Right hindlimb (tissue), 1 donor: ENCODE measurements around the gene SRRT.

Source experiments
- DNase-seq: peaks from one replicate; pipeline ENCODE4 v3.0.0-alpha.2; 2018

SRRT gene, protein sequence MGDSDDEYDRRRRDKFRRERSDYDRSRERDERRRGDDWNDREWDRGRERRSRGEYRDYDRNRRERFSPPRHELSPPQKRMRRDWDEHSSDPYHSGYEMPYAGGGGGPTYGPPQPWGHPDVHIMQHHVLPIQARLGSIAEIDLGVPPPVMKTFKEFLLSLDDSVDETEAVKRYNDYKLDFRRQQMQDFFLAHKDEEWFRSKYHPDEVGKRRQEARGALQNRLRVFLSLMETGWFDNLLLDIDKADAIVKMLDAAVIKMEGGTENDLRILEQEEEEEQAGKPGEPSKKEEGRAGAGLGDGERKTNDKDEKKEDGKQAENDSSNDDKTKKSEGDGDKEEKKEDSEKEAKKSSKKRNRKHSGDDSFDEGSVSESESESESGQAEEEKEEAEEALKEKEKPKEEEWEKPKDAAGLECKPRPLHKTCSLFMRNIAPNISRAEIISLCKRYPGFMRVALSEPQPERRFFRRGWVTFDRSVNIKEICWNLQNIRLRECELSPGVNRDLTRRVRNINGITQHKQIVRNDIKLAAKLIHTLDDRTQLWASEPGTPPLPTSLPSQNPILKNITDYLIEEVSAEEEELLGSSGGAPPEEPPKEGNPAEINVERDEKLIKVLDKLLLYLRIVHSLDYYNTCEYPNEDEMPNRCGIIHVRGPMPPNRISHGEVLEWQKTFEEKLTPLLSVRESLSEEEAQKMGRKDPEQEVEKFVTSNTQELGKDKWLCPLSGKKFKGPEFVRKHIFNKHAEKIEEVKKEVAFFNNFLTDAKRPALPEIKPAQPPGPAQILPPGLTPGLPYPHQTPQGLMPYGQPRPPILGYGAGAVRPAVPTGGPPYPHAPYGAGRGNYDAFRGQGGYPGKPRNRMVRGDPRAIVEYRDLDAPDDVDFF

DNA sequence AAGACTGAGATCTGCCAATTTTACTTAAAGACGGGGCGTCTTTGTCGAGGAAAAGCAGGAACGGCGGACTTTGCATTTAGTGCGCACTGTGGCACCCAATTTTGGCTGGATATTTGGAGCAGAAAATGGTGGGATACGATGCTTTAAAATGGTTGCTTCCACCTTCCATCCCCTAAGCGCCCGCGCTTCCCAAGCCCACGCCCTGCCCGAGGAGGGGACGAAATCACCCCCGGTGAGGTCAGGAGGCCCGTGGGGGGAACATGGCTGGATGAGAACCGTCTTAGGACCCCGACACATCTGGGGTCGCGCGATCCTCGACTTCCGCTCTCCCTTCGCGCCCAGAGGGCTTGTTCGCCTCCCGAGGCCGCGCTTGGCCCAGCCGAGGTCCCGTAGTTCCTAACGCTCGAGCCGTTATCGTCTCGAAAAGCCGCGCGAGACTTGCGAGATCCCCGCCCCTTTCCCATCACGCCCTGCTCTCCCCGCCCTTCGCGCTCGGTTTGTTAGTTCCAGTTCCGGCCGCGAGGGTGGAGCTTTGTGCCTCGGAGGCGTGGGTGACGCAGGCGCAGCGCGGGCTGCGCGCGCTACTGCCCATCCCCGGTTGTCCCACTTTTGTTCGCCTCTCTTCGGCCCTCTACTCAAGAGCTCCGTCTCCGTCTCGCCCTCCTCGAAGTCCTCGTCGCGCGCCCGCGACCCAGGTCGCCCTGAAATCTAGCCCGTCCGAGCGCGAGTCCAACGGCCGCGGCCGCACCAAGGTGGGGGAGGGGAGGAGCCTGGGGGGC is at the start of gene SRRT:
Gene SRRT, plus strand, starts transcription at position 527 of the 779 bp plus-strand sequence. CDS start 488 bp downstream, outside the sequence.
- DNase-seq = peak; percentile 99

DNA sequence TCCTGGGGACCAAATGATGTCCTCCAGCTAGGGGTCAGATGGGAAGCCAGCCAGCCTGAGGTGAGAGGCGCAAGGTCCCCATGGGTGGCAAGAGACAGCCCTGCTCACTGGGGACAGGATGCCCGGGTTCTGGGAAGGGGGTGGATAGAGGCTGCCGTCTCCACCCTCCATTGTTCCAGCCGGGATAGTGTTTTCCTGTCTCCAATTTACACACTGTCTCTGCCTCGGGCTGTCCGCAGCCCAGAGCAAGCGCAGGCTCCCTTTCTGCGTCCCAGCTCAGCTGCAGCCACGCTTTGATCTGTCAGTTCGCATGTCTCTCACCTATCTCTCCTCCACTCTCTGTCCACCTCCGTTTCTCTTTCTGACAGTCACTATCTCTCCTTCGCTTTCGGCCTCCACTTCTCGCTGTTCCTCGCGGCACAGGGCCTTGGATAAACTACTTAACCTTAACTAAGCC is 49.7 kb upstream of the SRRT start:
- no peak for DNase-seq

DNA sequence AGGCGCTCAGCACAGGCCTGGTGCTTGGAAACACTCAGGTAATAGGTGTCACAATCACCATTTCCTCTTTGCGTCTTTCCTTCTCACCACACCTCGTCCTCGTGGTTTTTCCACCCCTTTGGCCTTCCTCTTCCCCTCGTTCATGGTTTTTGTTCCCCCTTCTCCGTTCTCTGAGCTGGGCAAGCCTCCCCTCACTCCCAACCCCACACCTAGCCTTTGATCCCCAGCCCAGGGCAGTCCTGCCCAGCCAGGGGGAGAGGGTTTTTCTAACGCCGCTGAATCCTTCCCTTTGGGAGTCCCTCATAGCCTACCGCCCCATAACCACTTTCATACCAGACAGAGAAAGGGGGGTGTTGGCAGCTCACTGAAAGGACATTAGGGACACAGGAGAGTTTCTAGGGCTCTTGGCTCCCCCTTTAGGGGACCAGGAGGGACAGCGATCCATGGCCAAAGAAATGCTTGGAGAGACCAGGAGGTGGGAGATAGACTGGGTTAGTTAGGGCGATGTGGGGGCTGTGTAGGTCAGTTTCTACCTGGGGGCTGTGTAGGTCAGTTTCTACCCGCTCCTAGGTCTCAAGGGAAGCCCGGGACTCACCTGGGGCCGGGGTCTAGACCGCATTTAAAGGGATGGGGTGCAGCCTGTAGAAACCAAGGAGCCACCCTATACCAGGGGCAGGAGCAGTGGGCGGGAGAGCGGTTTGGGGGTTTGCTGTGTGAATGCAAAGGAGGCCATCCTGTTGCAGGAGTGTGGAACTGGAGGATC is 49.0 kb upstream of the SRRT start:
- peak; percentile 48 for DNase-seq

DNA sequence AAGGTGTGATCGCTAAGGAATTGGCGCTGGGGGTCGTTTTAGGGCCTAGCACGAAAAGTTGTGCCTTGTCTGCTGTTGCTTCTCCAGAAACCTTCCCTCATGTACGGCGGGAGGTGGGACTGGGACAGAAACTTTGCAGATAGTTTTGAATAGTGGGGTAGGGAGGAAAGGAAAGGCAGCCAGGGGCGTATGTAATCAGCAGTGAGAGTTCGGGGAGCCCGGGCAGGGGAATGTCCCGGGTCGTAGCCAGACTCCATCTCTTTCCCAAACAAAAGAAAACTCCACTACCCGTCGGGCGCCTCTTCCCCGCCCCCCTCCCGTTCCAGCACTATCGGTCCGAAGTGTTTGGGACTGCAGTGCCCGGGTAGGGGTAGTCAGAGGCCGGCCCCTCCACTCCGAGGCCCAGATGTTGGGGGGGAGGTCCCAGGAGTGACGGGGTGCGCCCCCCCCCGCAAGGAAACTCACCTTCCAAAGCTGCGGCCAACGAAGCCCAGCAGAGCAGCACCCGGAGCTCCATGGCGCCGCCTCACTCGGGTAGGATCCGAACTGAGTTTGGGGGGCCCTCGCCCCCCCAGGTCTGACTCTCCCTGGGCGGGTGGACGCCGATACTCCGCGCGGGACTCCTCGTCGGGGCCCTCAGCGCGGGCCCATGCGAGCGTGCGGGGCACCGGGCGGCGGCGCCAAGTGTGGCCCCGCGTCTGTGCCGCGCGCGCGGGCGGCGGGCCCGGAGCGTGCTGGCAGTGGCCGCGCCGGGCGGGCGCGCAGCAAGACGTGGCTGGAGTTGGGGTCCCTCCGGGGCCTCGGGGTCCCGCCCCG is 48.2 kb upstream of the SRRT start:
- DNase-seq = peak; percentile 61

DNA sequence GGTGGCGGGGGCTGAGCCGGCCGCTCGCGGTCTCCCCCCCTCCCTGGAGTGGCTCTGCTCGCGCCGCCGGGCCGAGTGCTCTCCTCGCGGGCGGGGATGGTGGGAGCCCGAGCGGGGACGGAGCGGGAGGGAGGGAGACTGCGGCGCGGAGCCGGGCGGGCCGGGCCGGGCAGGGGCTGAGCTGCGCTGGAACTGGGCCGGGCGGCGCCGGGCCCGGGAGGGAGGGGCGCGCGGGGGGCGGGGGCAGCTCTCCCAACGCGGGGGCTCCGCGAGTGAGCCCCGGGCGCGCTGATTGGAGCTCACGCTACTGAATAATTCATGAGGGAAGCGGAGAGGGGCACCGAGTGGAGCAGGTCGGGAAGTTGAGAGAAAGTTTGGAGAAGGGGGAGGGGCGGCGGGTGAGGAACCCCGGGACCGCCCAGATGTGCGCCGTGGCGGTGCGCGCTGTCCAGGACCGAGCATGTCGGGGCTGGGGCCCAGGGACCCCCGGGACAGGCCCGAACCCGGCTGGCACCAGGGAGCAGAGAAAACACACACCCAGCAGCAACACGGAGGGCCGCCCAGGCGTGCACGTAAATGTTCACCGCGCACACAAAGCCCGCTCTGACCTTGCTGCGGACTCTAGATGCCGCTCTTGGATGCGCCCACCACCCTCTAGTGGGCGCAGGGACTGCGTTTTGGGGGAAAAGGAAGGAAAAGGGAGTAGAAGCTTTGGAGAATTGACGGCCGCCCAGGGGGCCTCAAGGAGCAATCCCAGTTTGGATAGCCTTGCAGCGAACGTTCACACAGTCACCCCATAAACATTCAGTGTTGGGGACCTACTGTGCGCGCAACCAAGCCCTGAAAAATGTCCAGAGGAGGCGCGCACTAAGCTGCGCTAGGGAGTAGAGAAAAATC is 47.3 kb upstream of the SRRT start, which contains the start of gene EPHB4:
Gene EPHB4, minus strand, starts transcription at position 194 of the 897 bp plus-strand sequence. CDS start 493 bp downstream, outside the sequence.
- DNase-seq = peak; percentile 96

DNA sequence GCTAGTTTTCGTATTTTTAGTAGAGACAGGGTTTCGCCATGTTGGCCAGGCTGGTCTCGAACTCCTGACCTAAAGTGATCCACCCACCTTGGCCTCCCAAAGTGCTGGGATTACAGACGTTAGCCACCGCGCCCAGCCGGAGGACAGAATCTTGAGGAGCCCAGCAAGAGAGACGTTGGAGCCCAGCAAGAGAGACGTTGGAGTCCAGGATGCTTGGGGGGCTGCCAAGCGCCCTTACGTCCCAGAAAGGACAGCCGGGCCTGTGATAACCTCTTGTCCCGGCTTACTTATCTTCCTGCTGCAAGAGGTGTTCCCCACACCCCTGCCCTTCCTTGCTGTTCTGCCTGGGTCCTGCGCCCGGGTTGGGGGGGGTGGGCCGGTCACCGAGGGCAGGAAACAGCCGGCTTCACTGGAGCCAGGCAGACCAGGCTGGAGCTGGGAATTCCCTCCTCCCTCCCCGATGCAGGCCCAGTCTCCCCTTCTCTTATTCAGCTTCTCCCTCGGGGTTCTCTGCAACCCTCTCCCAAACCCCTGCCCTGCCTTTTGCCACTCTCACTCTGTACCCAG is 45.7 kb upstream of the SRRT start:
- peak; percentile 54 for DNase-seq

DNA sequence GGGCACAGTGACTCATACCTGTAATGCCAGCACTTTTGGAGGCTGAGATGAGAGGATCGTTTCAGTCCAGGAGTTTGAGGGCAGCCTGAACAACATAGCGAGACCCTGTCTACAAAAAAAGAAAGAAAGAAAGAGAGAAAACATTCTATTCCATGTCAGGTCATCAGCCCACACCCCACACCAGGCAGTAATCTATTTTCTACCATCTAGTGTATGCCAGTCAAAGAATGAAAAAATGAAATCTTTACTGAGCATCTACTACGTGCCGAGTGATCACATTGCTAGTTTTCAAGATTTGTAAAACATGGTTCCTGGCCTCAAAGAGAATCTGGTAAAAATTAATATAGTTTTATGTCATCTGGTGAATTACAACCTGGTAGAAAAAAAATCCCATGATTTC is 44.5 kb upstream of the SRRT start:
- DNase-seq = no peak

DNA sequence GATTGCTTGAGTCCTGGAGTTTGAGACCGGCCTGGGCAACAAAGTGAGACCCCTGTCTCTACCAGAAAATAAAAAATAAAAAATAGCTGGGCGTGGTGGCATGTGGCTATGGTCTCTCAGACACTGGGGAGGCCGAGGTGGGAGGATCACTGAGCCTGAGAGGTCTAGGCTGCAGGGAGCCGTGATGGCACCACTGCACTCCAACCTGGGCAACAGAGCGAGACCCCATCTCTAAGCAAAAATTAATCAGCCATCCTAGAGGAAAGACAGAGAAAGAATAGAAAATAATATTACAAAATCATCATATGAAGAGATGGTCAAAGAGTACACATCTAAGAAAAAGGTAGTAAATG is 42.6 kb upstream of the SRRT start:
- DNase-seq = no peak

DNA sequence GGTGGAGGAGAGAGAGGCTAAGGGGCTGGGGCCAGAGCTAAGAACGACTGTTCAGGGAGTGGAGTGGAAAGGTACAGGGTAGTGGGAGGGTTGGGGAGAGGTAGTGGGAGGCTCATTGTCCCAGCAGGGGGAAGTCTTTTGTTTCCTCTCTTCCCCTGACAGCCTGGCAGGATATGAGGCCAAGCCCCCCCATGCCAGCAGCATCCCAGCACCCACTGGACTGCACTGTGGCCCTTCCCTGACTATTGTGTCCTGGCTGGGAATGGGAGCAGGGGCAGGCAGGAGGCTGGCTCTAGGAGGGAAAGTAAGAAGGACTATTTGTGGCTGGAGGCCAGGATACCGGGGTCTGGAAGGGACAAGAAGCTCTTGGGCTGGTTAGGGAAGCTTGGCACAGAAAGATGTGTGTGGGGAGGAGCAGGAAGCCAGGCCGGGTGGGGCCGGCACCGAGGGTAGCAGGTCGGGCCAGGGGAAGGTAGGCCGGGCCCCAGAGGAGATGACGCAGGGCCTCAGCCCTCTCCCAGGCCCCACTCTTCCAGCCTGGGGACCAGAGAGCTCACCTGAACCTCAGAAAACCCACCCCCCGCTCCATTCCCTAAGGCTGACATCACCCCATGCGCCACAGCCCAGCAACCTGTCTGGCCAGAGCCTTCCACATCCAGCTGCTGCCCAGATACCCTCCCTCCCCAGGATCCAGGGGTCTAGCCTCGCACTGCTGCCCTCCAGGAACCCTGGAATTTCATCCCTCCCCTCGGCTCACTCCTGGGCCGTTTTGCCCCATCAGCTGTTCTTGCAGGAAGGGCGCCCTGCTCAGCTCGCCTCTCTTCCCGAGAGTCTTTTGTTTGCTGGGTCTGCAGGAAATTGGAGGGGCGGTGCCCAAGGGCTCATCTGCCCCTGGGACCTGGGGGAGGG is 38.7 kb upstream of the SRRT start:
- DNase-seq = peak; percentile 59

DNA sequence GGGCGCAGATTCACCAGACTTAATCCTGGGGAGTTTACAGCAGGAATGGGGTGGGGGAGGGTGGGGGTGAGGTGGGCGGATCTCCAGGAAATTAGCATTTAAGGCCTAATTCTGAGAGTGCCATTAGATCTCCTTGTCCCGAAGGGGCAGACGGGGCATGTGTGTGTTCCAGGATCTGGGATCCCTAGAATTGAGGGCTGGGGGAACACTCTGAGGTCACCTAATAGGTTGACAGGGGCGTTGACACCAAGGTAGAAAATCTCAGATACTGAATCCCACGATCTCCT is 38.1 kb upstream of the SRRT start:
- no peak for DNase-seq

DNA sequence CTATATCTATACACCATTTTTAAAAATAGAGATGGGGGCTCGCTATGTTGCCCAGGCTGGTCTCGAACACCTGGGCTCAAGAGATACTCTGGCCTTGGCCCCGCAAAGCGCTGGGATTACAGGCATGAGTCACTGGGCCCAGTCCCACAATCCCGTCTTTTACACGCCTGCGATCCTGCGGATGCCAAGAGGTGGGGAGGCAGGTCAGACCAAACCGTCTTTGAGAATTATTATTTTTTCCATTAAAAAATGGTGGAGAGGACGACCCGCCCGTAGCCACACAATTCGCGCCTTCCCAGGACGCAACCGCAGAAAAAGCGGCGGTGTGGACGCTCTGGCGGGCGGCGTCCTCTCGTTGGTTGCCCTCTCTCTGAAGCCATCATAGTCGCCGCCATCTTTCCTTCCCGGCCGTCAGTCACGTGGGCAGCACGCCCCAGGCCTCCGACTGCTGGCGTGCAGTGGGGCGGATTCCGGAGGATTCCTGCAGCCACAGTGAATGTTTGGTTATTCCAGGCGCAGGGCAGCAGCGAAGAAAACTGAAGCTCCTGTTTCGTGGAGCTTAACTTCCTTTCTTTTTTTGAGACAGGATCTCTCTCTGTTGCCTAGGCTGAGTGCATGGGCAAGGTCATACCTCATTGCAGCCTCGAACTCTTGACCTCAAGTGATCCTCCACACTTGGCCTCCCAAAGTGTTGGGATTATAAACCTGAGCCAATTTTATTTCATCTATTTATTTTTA is 37.6 kb upstream of the SRRT start:
- peak; percentile 96 for DNase-seq

DNA sequence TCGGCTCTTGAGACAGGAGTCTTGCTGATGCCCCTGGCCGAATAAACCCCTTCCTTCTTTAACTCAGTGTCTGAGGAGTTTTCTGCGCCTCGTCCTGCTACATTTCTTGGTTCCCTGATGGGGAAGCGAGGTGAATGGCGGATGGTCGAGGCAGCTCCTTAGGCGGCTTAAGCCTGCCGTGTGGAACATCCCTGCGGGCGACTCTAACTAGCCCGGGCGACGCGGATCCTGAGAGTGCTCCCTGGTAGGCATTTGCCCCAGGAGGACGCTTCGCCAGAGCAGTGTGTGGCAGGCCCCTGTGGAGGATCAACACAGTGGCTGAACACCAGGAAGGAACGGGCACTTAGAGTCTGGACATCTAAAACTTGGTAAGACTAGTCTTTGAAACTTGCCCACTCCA is 35.5 kb upstream of the SRRT start:
- no peak for DNase-seq

DNA sequence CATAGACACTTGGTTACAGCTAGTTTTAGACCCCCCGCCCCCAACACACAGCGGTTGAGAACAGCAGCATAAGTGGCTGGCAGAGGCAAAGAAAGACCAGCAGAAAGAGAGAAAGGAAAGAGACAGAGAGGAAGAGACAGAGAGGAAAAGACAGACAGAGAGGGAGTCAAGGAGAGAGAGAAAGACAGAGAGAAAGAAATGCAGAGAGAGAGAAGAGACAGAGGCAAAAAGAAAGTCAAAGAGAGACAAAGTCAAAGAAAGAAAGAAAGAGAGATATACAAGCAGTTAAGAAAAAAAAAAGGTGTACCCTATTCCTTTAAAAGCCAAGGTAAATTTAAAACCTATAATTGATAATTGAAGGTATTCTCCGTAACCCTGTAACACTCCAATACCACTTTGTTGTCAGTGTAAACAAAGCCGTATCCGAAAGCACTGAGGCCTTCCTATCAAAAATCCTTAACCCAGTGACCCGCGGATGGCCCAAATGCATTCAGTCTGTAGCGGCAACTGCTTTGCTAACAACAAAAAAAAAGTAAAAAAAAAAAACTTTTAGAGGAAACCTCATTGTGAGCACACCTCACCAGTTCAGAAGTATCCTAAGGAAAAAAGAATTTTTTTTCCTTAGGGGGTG is 34.3 kb upstream of the SRRT start:
- DNase-seq = no peak

DNA sequence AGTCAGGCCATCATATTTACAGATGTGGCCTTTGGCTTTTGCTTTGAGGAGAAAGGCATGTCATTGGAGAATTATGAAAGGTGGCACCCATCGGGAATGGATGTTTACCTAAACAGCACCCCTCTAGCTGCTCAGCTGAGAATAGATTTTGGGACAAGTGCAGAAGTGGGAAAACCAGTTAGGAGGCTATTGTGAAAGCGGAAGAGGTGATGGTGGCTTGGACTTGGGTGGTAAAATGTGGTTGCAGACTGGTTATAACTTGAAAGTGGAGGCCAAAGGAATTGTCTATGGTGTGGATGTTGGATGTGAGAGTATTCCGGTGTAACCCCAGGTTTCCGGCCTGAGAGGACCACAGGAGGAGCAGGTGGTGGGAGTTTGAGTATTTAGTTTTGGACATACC is 27.5 kb upstream of the SRRT start:
- no peak for DNase-seq

DNA sequence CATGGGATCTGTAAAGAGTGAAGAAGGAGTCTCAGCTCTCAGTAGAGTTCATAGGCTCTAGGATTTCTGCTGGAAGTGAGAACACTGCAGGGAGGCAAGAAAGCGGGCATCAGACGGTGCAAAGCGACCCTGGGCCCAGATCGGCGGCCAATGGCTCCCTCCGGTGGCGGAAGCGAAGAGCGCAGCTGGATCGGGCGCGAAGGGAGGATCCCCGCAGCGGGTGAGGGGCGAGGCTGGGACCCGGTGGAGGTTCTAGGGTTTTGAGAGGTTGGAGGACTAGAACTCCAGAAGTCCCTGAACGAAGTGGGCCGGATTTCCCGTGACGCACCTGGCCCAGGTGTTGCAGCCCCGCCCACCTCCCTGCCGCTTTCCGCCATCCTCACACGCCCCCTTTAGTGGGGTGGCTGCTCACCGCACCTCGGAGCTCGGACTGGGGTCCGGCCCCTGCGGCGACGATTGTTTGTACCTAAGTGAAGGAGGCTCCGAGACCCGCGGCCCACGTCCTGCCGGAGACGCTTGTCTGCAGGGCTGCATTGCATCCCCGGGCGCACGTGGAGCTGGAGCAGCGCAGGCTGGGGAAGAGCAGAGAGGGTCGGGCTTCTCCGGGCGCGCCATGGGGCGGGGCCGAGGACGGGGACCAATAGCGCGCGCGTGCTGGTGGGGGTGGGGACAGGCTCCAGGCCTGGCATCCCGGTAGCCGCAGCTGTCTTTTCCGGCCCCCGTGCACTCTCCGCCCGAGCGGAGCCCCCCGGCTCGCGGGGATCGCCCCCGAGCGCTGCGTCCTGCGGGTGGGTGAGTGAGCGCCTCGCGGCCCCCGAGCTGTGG is 22.6 kb upstream of the SRRT start, which contains the start of gene SLC12A9:
Gene SLC12A9, plus strand, starts transcription at position 666 of the 825 bp plus-strand sequence. CDS start 1,485 bp downstream, outside the sequence.
- DNase-seq = peak; percentile 95

DNA sequence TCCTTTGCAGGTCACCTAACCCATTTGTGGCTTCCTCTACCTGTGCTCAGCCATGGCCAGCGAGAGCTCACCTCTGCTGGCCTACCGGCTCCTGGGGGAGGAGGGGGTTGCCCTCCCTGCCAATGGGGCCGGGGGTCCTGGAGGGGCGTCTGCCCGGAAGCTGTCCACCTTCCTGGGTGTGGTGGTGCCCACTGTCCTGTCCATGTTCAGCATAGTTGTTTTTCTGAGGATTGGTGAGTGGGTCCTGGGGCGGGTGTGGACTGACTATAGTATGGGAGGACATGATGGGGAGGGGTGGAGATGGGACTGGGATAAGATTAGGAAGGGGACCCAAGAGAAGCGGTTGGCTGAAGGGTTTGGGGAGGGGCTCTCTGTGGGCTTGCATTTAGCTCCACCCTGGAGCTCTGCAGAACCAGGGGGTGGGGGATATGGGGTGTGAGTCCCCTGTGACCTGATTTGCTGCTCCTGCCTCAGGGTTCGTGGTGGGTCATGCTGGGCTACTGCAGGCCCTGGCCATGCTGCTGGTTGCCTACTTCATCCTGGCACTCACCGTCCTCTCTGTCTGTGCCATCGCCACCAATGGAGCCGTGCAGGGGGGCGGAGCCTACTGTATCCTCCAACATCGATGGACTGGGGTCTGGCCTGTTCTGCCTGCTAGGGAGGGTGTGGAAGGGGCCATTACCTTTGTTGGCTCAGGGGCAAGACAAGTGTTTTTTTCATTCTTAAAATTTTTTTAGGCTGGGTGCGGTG is 20.6 kb upstream of the SRRT start:
- DNase-seq = no peak
